ENCODE data around the gene ACLY. TPM values are rescaled to one million over a fixed set of nuclear protein-coding genes. Genes with fewer than 3 reads are reported as not detected.

Gene ACLY
- total and polyA plus RNA-seq, 2 experiments from 2014 or later, result 119 to 439 TPM

DNA sequence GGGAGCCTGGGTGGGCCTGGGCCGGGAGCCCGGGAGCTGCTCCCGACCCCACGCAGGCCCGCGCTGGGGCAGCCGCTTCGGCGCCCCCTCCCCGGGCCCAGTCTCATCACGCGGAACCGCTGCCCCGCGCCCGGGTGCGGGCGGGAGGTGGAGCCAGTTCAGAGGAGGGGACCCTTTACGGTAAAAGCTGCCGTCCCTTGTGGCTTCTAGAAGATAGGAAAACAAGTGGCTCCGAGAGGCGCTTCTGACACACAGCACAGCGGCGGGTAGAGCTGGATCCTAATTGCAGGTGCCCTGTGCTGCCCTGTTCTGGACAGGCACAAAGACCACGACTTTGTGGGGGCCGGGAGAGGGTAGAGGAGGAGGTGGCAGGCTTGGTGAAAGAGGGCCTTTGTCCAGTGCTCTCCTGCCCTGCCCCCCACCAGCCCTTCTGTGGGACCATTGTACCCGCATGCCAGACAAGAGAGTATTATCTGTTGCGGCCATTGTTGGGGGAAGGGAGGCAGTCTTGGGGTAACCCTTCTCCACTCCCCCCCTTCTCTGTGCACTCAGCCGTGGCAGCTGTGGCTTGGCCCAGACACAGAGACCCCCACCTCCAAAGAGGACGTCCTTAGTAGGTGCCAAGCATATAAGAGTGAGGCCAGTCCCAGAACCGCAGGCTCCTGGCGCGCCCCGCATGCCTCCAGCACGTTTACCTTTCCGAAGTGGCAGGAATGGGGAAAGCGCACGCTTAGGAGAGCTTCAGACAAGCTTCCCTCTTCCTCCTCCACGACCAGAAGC lies 48.6 kb upstream of the ACLY start:
- H3K79me2 ChIP-seq (replicated peaks; ENCODE audit: insufficient read depth), result no peaks in the 10 kb centered on the region
- Mint-ChIP-seq H3K27ac (no peak overlapping the region), H3K4me1 (peaks cover 17% of the 10 kb centered on the region), H3K9me3 (no peaks in the 10 kb centered on the region), H3K36me3 (ENCODE audit: low read depth) (peaks cover 28% of the 10 kb centered on the region), H3K27me3 (ENCODE audit: insufficient read depth, low read depth, poor library complexity) (peaks cover 6% of the 10 kb centered on the region), H3K4me3 (peak overlapping the region; percentile 83)
- DNase-seq (ENCODE audit: low spot score) (peak; percentile 58), ATAC-seq (peak; percentile 1; the same call in 2 of the 3 replicates)
- H2AFZ ChIP-seq, result peak overlapping the region; percentile 78
- peaks cover 7% of the 10 kb centered on the region for H4K20me1 ChIP-seq (replicated peaks; ENCODE audit: insufficient read depth)
- H3K27me3 ChIP-seq (ENCODE audit: insufficient read depth), result 0 out of 2 replicates have a peak, but pooled peaks cover 3% of the 10 kb centered on the region
- H3K27ac ChIP-seq (ENCODE audit: low read depth), result no peak overlapping the region; the same call in 1 of the 2 replicates
- H3K4me1 ChIP-seq (ENCODE audit: insufficient read depth), result peaks cover 15% of the 10 kb centered on the region
- TF ChIP-seq CREB1 (CRISPR knock-in tag; IDR thresholded peaks at IDR 0.05; ENCODE audit: low read depth) (no peak), NANOG (IDR thresholded peaks at IDR 0.05; ENCODE audit: borderline replicate concordance) (no peak), ZNF114 (CRISPR knock-in tag; IDR thresholded peaks at IDR 0.05) (no peak), STAT1 (IDR thresholded peaks at IDR 0.05; ENCODE audit: unreplicated experiment) (no peak), POLR2AphosphoS5 (IDR thresholded peaks at IDR 0.05; ENCODE audit: low read depth) (no peak), JUNB (IDR thresholded peaks at IDR 0.05; ENCODE audit: unreplicated experiment) (no peak)
- TF ChIP-seq, protein P1, sequence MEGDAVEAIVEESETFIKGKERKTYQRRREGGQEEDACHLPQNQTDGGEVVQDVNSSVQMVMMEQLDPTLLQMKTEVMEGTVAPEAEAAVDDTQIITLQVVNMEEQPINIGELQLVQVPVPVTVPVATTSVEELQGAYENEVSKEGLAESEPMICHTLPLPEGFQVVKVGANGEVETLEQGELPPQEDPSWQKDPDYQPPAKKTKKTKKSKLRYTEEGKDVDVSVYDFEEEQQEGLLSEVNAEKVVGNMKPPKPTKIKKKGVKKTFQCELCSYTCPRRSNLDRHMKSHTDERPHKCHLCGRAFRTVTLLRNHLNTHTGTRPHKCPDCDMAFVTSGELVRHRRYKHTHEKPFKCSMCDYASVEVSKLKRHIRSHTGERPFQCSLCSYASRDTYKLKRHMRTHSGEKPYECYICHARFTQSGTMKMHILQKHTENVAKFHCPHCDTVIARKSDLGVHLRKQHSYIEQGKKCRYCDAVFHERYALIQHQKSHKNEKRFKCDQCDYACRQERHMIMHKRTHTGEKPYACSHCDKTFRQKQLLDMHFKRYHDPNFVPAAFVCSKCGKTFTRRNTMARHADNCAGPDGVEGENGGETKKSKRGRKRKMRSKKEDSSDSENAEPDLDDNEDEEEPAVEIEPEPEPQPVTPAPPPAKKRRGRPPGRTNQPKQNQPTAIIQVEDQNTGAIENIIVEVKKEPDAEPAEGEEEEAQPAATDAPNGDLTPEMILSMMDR (conservative IDR thresholded peaks at IDR 0.05; ENCODE audit: low read depth in 2 of 2), result no peak
- TF ChIP-seq, protein P2, sequence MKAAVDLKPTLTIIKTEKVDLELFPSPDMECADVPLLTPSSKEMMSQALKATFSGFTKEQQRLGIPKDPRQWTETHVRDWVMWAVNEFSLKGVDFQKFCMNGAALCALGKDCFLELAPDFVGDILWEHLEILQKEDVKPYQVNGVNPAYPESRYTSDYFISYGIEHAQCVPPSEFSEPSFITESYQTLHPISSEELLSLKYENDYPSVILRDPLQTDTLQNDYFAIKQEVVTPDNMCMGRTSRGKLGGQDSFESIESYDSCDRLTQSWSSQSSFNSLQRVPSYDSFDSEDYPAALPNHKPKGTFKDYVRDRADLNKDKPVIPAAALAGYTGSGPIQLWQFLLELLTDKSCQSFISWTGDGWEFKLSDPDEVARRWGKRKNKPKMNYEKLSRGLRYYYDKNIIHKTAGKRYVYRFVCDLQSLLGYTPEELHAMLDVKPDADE (IDR thresholded peaks at IDR 0.05), result no peak
- H3K4me2 ChIP-seq, result peak overlapping the region; percentile 99
- no peaks in the 10 kb centered on the region for H3K9me2 ChIP-seq (ENCODE audit: insufficient read depth)
- peaks cover 9% of the 10 kb centered on the region for H3F3A ChIP-seq (replicated peaks; ENCODE audit: low read depth)
- peak overlapping the region; percentile 93 for H3K4me3 ChIP-seq
- H3K36me3 ChIP-seq (ENCODE audit: insufficient read depth), result 0 out of 2 replicates have a peak, but pooled peaks cover 4% of the 10 kb centered on the region

DNA sequence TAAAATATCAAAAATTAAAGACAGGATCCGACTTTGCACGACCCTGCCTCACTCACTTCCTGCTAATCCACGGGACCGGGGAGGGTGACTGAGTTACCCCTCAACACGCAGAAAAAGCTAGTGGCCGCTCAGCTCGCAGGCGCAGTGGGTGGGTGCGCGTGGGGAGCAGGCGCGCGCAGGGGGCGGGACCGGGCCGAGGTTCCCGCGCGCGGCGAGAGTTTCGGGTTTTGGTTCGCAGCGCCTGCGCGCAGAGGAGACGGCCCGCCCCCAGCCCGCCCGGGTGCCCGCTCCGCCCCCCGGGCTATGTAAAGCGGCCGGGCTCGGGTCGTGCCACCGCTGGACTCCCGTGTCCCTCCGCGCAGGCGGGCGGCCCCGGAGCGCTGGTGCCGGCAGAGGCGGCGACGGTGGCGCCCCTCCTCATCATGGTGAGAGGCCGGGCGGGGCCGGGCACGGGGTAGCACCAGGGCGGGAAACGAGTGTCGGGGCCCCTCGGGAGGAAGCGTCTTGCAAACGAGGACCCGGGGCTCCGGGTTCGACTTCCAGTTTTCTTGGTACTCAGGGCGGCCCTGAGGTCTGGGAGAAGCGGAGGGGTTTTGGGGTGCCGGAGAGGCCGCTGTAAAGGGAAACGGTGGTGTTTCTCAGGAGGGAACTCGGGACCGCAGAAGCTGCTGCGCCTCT lies 47.9 kb upstream of the ACLY start, which contains the start of gene CNP:
Gene CNP, plus strand, starts transcription at position 333 of the 678 bp plus-strand sequence. Its CDS starts 90 bp downstream, at position 423.
- peak within 1 kb of the TSS; percentile 74 for H3K27ac ChIP-seq (ENCODE audit: low read depth)
- 0 out of 2 replicates have a peak, but pooled peaks cover 3% of the 10 kb centered on the region for H3K27me3 ChIP-seq (ENCODE audit: insufficient read depth)
- peak within 1 kb of the TSS; percentile 78 for H2AFZ ChIP-seq
- H3K36me3 Mint-ChIP-seq (ENCODE audit: low read depth), result peaks cover 23% of the 10 kb centered on the region
- H3F3A ChIP-seq (replicated peaks; ENCODE audit: low read depth), result peaks cover 9% of the 10 kb centered on the region
- peak within 1 kb of the TSS; percentile 83 for H3K4me3 Mint-ChIP-seq
- DNase-seq (ENCODE audit: low spot score), result peak; percentile 91
- no peaks in the 10 kb centered on the region for H3K9me2 ChIP-seq (ENCODE audit: insufficient read depth)
- 0 out of 2 replicates have a peak, but pooled peaks cover 4% of the 10 kb centered on the region for H3K36me3 ChIP-seq (ENCODE audit: insufficient read depth)
- peaks cover 15% of the 10 kb centered on the region for H3K4me1 ChIP-seq (ENCODE audit: insufficient read depth)
- peaks cover 17% of the 10 kb centered on the region for H3K4me1 Mint-ChIP-seq
- H3K4me2 ChIP-seq, result peak within 1 kb of the TSS; percentile 99
- no peaks in the 10 kb centered on the region for H3K9me3 Mint-ChIP-seq
- H3K79me2 ChIP-seq (replicated peaks; ENCODE audit: insufficient read depth), result no peaks in the 10 kb centered on the region
- peaks cover 7% of the 10 kb centered on the region for H4K20me1 ChIP-seq (replicated peaks; ENCODE audit: insufficient read depth)
- ATAC-seq, result peak; percentile 58
- TF ChIP-seq POLR2AphosphoS5 (IDR thresholded peaks at IDR 0.05; ENCODE audit: low read depth) (peak; percentile 65), STAT1 (IDR thresholded peaks at IDR 0.05; ENCODE audit: unreplicated experiment) (no peak)
- peak within 1 kb of the TSS; percentile 79 for H3K27ac Mint-ChIP-seq
- peak within 1 kb of the TSS; percentile 93 for H3K4me3 ChIP-seq
- peaks cover 6% of the 10 kb centered on the region for H3K27me3 Mint-ChIP-seq (ENCODE audit: insufficient read depth, low read depth, poor library complexity)

Data from GM23338 (cell line).